HG03060 (cell line): ENCODE measurements around the gene GLCE.
"Not testable (repeated sequence)": the region's sequence is repeated elsewhere in the genome, so short reads cannot be mapped to it uniquely, and the experiment has no call there.

Experiments
- ATAC-seq: cut with Tn5 transposase; IDR thresholded peaks from one replicate; pipeline ENCODE4 v1.9.1; 2021; ENCODE audit warnings: low read depth, moderate number of reproducible peaks; ENCODE audit not compliant: unreplicated experiment

Gene GLCE

DNA sequence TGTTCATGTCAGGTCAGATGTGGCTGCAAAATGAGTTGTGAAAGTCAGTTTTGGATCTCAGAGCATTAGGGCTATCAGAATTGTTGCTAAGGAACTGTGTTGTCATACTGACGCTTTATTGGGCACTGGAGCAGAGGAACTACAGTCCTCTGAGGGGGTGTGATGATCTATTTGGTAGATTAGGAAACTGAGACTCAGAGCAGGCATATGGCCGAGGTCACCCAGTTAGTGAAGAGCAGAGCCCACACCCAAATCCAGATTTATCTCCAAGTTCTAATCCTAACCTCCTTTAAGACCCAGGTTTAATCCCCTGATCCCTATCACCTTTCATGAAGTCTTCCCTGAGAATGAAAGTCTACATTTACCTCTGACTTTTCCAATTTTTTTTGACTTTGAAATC, 25.6 kb upstream of the GLCE start:
- no peak for ATAC-seq

- no peak for ATAC-seq
Observed at GRCh38 chr15:69135499-69135898, 24.9 kb upstream of the GLCE start.

- ATAC-seq: no peak
Observed at GRCh38 chr15:69138963-69139362, 21.5 kb upstream of the GLCE start.

DNA sequence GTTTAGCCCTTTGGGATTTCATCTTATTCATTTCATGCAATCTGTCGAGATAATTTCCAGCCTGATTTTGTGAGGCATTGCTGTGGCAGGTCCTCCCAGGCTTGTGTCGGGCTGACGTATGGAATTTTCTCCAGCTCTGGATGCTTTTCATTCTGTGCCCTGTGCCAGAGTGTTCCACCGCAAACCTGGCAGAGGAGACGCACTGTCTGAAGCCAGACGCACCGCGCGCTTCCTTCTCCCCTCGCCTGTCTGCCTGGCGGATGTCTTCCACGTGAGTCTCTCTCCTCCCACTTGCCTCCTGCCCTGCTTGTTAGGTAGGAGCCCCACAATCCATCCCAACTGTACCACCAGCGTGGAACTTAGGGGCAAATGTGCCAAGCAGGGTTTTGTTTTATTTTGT, 20.1 kb upstream of the GLCE start:
- no peak for ATAC-seq

GRCh38 chr15:69141286-69141701, 19.1 kb upstream of the GLCE start:
- ATAC-seq: no peak

- ATAC-seq: no peak
Observed at GRCh38 chr15:69141833-69142232, 18.6 kb upstream of the GLCE start.

DNA sequence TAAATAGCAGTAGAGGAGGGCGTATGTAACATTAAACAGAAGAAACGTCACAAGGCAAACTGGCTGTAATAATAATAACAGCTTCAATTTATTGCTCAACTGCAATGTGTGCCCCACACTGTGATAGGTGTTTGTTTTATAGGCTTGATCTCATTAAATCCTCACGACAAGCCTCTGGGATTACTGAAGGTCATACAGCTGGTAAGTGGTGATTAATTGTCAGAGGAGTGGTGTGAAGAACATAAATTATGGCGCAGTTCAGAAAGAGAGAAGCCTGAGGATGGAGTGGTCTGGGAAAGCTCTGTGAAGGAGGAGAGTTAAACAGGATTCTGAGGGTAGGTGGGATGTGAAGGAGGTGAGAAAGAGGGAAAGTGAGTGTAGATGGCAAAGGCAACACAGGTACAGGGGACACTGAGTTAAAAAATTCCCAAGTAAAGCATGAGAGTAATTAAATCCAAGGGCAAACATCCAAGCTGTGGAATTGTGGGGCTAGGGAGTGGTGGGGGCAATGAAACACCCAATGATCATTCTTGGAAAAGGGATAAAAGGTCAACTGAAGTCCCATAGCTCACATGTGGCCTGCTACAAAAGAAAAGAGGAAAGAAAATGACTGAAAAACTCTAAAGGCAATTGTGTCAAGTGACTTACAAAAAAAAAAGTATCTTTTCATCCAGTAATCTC, 16.5 kb upstream of the GLCE start:
- no peak for ATAC-seq

GRCh38 chr15:69144530-69144929, 15.9 kb upstream of the GLCE start:
- no peak for ATAC-seq

- no peak for ATAC-seq
Observed at GRCh38 chr15:69145149-69145693, 15.2 kb upstream of the GLCE start.

DNA sequence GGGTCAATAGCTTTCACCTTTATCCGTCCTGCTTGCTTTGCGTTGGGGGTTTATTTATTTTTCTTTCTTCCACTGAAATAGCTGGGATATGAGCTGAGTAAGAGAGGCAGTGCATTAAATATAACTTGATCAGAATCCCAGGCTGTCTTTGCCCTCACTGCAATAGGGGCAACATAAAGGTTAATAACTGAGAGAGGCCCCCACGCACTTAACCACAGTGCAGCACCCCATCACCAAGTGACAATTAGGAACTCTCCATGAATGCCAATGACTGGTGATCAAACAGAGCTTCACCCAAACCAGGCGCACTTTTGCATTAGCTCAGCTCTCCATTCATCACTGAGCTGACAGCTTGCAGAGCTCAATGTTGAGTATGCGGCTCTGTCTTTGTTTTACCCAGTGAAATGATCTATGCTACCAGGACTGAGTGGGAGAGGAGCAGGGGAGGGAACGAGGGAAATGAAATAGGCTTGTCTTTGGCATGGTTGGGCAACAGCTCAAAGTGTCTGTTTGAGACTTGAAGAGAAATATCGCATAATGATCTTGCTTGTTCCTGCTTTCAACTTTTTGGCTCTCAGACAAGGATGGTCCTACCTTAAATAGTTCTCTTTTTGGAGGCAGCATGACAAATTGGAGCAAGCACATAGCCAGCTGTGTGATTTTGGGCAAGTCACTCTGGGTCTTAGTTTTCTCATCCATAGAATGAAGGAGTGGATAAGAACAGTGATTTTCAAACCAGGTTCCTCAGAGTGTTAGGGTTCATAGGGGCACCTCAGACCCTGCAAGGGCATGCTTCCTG, 14.5 kb upstream of the GLCE start:
- ATAC-seq: no peak

DNA sequence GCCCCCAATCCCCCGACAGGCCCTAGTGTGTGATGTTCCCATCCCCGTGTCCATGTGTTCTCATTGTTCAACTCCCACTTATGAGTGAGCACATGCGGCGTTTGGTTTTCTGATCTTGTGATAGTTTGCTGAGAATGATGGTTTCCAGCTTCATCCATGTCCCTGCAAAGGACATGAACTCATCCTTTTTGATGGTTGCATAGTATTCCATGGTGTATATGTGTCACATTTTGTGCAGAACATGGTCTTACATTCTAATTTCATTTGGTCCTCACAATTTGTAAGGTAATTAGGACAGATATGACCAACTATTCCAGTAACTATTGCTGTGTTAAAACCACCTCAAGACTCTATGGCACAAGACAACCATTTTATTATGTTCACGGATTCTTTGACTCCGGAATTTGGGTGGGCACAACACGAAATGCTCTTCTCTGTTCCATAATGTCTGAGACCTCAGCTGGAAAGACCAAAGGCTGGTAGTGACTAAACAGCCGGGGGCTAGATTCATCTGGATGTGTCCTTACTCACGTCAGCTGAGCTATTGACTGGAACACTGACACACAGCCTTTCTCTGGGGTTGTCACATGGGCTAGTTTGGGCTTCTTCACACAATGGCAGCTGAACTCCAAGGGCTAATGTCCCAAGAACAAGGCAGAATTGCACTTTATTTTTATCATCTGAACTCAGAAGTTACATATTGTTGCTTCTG, 13.6 kb upstream of the GLCE start:
- no peak for ATAC-seq

- ATAC-seq: no peak
Observed at GRCh38 chr15:69148465-69148864, 12.0 kb upstream of the GLCE start.

DNA sequence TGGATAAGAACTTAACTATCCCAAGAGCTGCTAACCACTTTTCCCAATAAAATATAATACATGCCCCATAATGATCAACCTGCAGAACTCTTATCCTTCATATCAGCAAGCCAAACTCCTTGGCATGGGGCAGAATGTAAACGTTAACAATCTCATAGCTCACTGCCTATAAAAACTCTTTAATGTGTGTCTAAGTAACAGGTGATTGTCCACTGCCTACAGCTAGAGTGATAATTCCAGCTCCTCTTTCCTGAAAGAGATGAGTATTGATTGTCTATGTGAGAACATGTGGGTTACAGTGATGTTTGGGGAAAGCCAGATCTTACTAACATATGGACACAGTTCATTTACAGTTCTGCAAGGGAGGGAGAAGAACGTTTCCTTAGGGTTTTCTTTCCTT, 11.3 kb upstream of the GLCE start:
- no peak for ATAC-seq

DNA sequence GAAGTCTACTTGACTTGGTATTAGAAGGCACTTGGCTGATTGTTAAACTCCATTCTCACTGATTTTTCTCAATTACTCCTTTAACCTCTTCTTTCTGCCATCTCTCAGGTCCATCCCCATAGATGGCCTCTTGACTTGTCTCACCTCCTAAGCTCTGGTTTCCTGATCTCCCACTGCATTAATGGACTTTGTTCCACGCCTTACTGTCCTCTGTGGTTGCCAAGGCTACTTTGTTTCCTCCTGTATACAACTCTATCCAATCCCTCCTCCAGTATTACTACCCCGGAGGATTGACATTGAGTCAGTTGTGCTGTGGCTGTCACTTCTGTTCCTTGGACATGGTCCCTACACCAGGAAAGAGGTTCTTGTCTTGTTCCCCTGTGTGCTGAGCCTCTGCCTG, 10.6 kb upstream of the GLCE start:
- no peak for ATAC-seq

- ATAC-seq: no peak
Observed at GRCh38 chr15:69150336-69150735, 10.1 kb upstream of the GLCE start.

- no peak for ATAC-seq
Observed at GRCh38 chr15:69150841-69151240, 9.6 kb upstream of the GLCE start.

DNA sequence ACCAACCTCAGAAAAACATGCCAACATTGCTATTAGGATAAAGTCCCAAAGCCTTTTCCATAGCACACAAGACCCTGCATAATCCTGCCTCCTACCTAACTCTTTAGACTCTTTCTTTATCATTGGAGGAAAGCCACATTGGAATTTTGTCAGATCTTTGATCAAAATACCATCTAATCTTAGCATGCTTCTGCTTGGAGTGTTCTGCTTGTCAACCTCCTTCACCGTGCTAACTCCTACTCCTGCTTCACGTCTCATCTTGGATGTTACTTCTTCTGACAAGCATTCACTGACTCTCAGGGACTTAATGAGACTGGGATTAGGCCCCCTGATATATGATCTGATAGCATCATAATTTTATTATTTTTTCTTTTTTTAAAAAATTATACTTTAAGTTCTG, 7.4 kb upstream of the GLCE start:
- no peak for ATAC-seq

DNA sequence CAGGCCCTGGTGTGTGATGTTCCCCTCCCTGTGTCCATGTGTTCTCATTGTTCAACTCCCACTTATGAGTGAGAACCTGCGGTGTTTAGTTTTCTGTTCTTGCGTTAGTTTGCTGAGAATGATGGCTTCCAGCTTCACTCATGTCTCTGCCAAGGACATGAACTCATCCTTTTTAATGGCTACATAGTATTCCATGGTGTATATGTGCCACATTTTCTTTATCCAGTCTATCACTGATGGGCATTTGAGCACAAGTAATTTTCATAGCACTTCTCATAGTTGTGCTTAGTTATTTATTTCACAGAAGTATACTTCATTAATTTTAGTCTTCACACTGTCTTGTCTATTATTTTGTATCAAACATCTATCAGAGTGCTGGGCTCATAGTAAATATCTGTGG, 6.8 kb upstream of the GLCE start:
- not testable (repeated sequence) for ATAC-seq

GRCh38 chr15:69154078-69154477, 6.4 kb upstream of the GLCE start:
- no peak for ATAC-seq

DNA sequence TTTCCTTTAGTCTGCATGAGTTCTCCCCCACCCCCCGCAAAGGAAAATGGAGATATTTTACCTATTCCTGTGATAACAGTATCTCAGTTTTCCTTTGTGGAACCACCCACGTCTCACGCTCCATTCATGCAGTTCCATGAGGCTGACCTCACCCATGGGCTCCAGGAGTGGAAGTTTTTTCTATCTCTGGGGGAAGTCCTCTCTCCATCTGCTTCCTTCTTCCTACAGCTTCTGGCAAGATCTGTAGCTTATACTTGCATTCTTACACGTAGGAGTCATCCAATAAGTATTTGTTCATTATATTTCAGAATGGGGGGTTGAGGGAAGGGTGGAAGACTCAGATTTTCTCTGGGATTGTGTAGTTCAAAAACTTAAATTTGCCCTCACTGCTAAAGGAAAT, 5.8 kb upstream of the GLCE start:
- ATAC-seq: no peak

DNA sequence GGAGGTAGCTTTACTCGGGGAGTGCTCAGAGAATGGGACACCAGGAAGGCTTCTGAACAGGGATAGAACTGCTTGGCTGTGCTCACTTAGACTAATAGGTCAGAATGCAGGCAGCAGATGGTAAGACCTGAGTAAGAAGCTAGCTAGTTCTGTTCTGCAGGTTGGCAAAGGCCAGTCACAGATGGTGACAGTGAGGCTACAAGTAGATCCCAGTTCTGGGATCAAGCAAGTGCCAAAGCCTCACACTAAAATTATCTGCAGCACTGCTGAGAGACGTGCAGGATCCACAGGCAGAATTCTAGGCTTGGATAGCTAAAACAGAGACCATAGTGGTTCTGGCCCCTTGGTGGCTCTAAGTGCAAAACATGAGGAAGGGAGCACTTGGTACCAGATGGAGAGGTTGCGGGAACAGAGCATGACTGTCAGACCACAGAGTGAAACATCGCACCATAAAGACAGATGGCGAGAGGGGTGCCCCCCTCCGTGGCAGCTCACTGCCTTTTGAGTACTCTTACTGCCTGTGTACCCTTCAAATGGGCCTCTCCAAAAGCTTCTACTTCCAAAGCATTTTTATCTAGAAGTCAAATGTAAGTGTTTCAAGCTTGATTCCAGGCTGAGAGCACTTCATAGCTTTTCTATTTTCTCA, 3.6 kb upstream of the GLCE start:
- ATAC-seq: no peak
